ENCODE data around the gene FEM1A.

GRCh38 chr19:4795400-4795799, 3.9 kb downstream of the FEM1A start:
- TF ChIP-seq CTCF (IDR thresholded peaks at IDR 0.05) (no peak), POLR2A (IDR thresholded peaks at IDR 0.05) (no peak)

Measured in body of pancreas (tissue), 4 donors.